GM13976 (cell line): ENCODE measurements around the gene FOXK2.

Experiments
- DNase-seq: peaks from one replicate; pipeline ENCODE4 v3.0.0; 2012; ENCODE audit warnings: low spot score
- CTCF ChIP-seq: IDR thresholded peaks from 2 replicates; pipeline ENCODE4 v1.5.1; 2012; ENCODE audit warnings: borderline replicate concordance, mild to moderate bottlenecking; ENCODE audit not compliant: insufficient read depth; ENCODE audit errors: extremely low read depth, missing control alignments, control extremely low read depth
- in situ Hi-C: fragments of 300-500 bp; cut with MboI; formaldehyde crosslinking; loops from one replicate; pipeline ENCODE4 v1.12.0; 2022; ENCODE audit warnings: low sequenced_read_pairs, mixed read lengths, inconsistent platforms; ENCODE audit not compliant: unreplicated experiment

The FOXK2 gene

GRCh38 chr17:82480318-82480717 is 39.2 kb upstream of the FOXK2 start:
- in situ Hi-C loops: no loop called here
- DNase-seq: no peak
- no peak for TF ChIP-seq CTCF

GRCh38 chr17:82483204-82483660 is 36.3 kb upstream of the FOXK2 start:
- in situ Hi-C loops: no loop called here
- no peak for DNase-seq
- no peak for TF ChIP-seq CTCF

GRCh38 chr17:82483836-82484235 is 35.7 kb upstream of the FOXK2 start:
- TF ChIP-seq CTCF: no peak
- in situ Hi-C loops: no loop called here
- DNase-seq: no peak

DNA sequence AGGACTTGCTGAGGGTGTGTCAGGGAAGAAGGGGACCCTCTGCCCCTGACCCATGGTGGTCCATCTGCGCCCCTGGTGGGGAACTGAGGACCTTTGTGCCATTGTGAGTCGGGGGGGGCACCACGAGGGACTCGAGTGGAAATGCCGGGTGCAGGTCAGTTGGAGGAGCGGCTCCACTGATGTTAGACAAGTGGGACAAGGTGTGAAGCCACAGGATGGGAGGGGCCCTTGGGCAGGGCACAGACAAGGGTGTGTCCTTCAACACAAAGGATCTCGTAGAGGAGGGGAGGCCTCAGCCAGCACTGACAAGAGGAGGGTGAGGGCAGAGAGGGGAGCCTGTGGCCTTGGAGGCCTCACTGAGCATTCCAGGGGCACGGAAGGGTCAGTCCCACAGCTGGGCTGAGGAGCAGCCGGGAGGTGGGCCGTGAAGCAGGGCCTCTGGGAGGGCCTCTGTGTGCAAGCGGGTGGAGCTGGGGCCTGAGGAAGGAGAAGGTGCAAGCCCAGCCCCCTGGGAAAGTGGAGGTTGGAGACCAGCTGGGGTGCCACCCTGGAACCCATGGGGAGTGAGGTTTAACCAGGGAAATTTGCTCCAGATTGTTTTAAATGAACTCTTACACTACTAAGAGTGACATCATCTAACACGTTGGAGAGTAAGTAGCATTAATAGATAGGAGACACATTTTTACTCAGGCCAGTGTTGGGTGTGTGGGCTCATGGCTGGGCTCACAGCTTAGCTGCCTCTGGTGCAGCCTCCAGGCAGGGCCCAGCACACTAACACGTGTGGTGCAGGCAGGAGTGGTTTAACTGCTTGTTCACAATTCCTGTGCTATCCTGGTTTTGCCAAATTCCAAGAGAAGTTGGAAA is 33.1 kb upstream of the FOXK2 start:
- in situ Hi-C loops: no loop called here
- no peak for DNase-seq
- no peak for TF ChIP-seq CTCF

- no peak for DNase-seq
- no peak for TF ChIP-seq CTCF
- in situ Hi-C loops: no loop called here
Observed at GRCh38 chr17:82487910-82488309, 31.6 kb upstream of the FOXK2 start.

GRCh38 chr17:82489117-82489516 is 30.4 kb upstream of the FOXK2 start:
- in situ Hi-C loops: no loop called here
- DNase-seq: no peak
- TF ChIP-seq CTCF: no peak
